Neural crest cell (in vitro differentiated cells): Measurements from ENCODE around the gene PPFIA3. TPM values are rescaled to one million over a fixed set of nuclear protein-coding genes. Genes with fewer than 3 reads are reported as not detected.
"Not testable (repeated sequence)": the region's sequence is repeated elsewhere in the genome, so short reads cannot be mapped to it uniquely, and the experiment has no call there.

Experiments used
- DNase-seq: peaks from one replicate; pipeline ENCODE4 v3.0.0; 2021; ENCODE audit warnings: low read depth, mixed read lengths, low spot score
- H3K27ac Mint-ChIP-seq: one replicate; pipeline ENCODE4 v1.8.0; 2021; ENCODE audit warnings: mild to moderate bottlenecking, mixed read lengths; ENCODE audit not compliant: unreplicated experiment
- H3K27me3 Mint-ChIP-seq: 2 replicates; pipeline ENCODE4 v1.8.0; 2021; ENCODE audit warnings: low read depth, mild to moderate bottlenecking, mixed read lengths
- H3K36me3 Mint-ChIP-seq: 2 replicates; pipeline ENCODE4 v1.8.0; 2021; ENCODE audit warnings: low read depth, mild to moderate bottlenecking, mixed read lengths
- H3K4me1 Mint-ChIP-seq: 2 replicates; pipeline ENCODE4 v1.8.0; 2021; ENCODE audit warnings: mixed read lengths
- H3K4me3 Mint-ChIP-seq: one replicate; pipeline ENCODE4 v1.8.0; 2021; ENCODE audit warnings: mild to moderate bottlenecking, mixed read lengths
- H3K9me3 Mint-ChIP-seq: 2 replicates; pipeline ENCODE4 v1.8.0; 2021; ENCODE audit warnings: mixed read lengths
- CTCF ChIP-seq: fragments of 200-600 bp; sonication (generic); conservative IDR thresholded peaks from 2 replicates; pipeline ENCODE4 v1.5.0; 2021; ENCODE audit warnings: antibody characterized with exemption, mild to moderate bottlenecking
- total RNA-seq: library from RNA; stranded (reverse); gene quantifications from 2 replicates; pipeline ENCODE4 v1.2.1, GENCODE V29; 2021

The PPFIA3 gene
- total RNA-seq, 1 donor from 2014 or later, result 22.7 TPM

- H3K4me1 Mint-ChIP-seq, H3K27ac Mint-ChIP-seq, H3K4me3 Mint-ChIP-seq, H3K36me3 Mint-ChIP-seq, H3K9me3 Mint-ChIP-seq: not testable (repeated sequence)
- peak; percentile 73 for TF ChIP-seq CTCF
- peak; percentile 52 for DNase-seq
- peaks cover 50% of the 10 kb centered on the region for H3K27me3 Mint-ChIP-seq
These were observed 44.5 kb upstream of the PPFIA3 start for GRCh38 chr19:49074869-49075268.

- no peak for DNase-seq
- H3K9me3 Mint-ChIP-seq, result no peaks in the 10 kb centered on the region
- TF ChIP-seq CTCF, result no peak
- H3K4me3 Mint-ChIP-seq, result no peak overlapping the region
- H3K27me3 Mint-ChIP-seq, result peaks cover 14% of the 10 kb centered on the region
- peaks cover 7% of the 10 kb centered on the region for H3K4me1 Mint-ChIP-seq
- no peaks in the 10 kb centered on the region for H3K36me3 Mint-ChIP-seq
- H3K27ac Mint-ChIP-seq, result no peak overlapping the region
These were observed 39.0 kb upstream of the PPFIA3 start for GRCh38 chr19:49080392-49080791.

GRCh38 chr19:49081273-49081672 lies 38.1 kb upstream of the PPFIA3 start:
- Mint-ChIP-seq H3K27ac (no peak overlapping the region), H3K4me1 (peaks cover 14% of the 10 kb centered on the region), H3K36me3 (no peaks in the 10 kb centered on the region), H3K4me3 (no peak overlapping the region), H3K9me3 (no peaks in the 10 kb centered on the region), H3K27me3 (peaks cover 12% of the 10 kb centered on the region)
- no peak for DNase-seq
- TF ChIP-seq CTCF, result no peak

GRCh38 chr19:49084206-49085019 lies 34.9 kb upstream of the PPFIA3 start:
- Mint-ChIP-seq H3K36me3 (peaks cover 5% of the 10 kb centered on the region), H3K27ac (no peak overlapping the region), H3K9me3 (no peaks in the 10 kb centered on the region), H3K4me3 (peak overlapping the region; percentile 83), H3K27me3 (peaks cover 10% of the 10 kb centered on the region), H3K4me1 (peaks cover 24% of the 10 kb centered on the region)
- no peak for TF ChIP-seq CTCF
- DNase-seq, result no peak

- peak within 1 kb of the TSS; percentile 99 for H3K27ac Mint-ChIP-seq
- peaks cover 24% of the 10 kb centered on the region for H3K4me1 Mint-ChIP-seq
- H3K36me3 Mint-ChIP-seq, result peaks cover 7% of the 10 kb centered on the region
- no peak for TF ChIP-seq CTCF
- peaks cover 8% of the 10 kb centered on the region for H3K27me3 Mint-ChIP-seq
- H3K9me3 Mint-ChIP-seq, result no peaks in the 10 kb centered on the region
- H3K4me3 Mint-ChIP-seq, result peak within 1 kb of the TSS; percentile 83
- DNase-seq, result peak; percentile 98
These were observed 34.1 kb upstream of the PPFIA3 start, which contains the start of gene SNRNP70 for GRCh38 chr19:49085020-49085867. Gene SNRNP70, plus strand, starts transcription at chr19:49085451. Its CDS starts 964 bp downstream, at chr19:49086415.
